SH-SY5Y (cell line): Measurements from ENCODE around the gene NPM1.

Source experiments
- GATA2 ChIP-seq: IDR thresholded peaks from 2 replicates; pipeline ENCODE4 v1.6.1; 2011; ENCODE audit warnings: mild to moderate bottlenecking, low read depth, low read length
- GATA3 ChIP-seq: IDR thresholded peaks from 2 replicates; pipeline ENCODE4 v1.6.1; 2011; ENCODE audit warnings: low read depth, mild to moderate bottlenecking, low read length, moderate library complexity

GRCh38 chr5:171365351-171365750, 22.3 kb upstream of the NPM1 start:
- TF ChIP-seq GATA3: no peak
- no peak for TF ChIP-seq GATA2
